ENCODE results near the gene TNMD. TPM values are rescaled to one million over a fixed set of nuclear protein-coding genes. Genes with fewer than 3 reads are reported as not detected.

TNMD gene
- polyA plus RNA-seq, 1 donor (not counting 4 experiments of a cell fraction or from before 2014, with no cell fraction given): not detected

DNA sequence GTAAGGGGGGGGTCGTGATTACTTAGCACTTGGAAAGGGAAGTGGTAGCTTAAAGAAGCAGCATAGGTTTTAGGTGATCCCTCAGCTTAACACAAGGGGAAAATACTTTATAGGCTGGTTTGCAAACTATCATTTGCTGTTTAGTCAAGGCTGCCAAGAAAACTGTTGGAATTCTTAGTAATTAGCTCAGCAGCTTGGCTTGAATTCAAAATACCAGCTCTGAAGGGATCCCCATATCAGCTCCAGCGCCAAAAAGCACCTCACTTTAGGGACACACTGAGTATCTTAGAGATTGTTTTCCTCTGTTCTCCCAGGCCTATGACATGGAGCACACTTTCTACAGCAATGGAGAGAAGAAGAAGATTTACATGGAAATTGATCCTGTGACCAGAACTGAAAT lies 8.8 kb downstream of the TNMD start:
- Histone ChIP-seq H3K36me3 (ENCODE audit: control insufficient read depth in 2 of 2, extremely low read depth in 1 of 2, insufficient read depth in 2 of 2, low read length in 2 of 2) (no peaks in the 10 kb centered on the region), H2AFZ (ENCODE audit: control insufficient read depth, low read length) (no peak overlapping the region), H3K9me1 (ENCODE audit: control insufficient read depth, extremely low read depth, insufficient read depth, low read length) (no peaks in the 10 kb centered on the region), H3K9ac (ENCODE audit: control insufficient read depth, extremely low read depth, insufficient read depth, low read length) (no peak overlapping the region), H4K20me1 (ENCODE audit: control insufficient read depth, extremely low read depth, insufficient read depth, low read length) (no peaks in the 10 kb centered on the region), H3K9me3 (ENCODE audit: control insufficient read depth, low read depth, low read length) (no peaks in the 10 kb centered on the region), H3K27me3 (ENCODE audit: control insufficient read depth, extremely low read depth, insufficient read depth, low read length) (peaks cover 7% of the 10 kb centered on the region), H3K27ac (ENCODE audit: control insufficient read depth, insufficient read depth, low read length) (no peak overlapping the region), H3K79me2 (ENCODE audit: control insufficient read depth, insufficient read depth, low read length) (no peaks in the 10 kb centered on the region), H3K4me1 (ENCODE audit: control insufficient read depth, extremely low read depth, insufficient read depth, low read length) (no peaks in the 10 kb centered on the region), H3K4me3 (ENCODE audit: control insufficient read depth in 2 of 3, extremely low read depth in 1 of 3, insufficient read depth in 2 of 3, low read depth in 1 of 3, low read length in 3 of 3) (no peak overlapping the region), H3K4me2 (ENCODE audit: control insufficient read depth, extremely low read depth, insufficient read depth, low read depth, low read length) (no peak overlapping the region)
- DNase-seq (ENCODE audit: low read depth, low spot score): no peak
- dilution Hi-C loops (cut with MboI; ENCODE audit: extremely low pct_ligation_motif_present, low sequenced_read_pairs): no loop called here
- TF ChIP-seq, protein P1, sequence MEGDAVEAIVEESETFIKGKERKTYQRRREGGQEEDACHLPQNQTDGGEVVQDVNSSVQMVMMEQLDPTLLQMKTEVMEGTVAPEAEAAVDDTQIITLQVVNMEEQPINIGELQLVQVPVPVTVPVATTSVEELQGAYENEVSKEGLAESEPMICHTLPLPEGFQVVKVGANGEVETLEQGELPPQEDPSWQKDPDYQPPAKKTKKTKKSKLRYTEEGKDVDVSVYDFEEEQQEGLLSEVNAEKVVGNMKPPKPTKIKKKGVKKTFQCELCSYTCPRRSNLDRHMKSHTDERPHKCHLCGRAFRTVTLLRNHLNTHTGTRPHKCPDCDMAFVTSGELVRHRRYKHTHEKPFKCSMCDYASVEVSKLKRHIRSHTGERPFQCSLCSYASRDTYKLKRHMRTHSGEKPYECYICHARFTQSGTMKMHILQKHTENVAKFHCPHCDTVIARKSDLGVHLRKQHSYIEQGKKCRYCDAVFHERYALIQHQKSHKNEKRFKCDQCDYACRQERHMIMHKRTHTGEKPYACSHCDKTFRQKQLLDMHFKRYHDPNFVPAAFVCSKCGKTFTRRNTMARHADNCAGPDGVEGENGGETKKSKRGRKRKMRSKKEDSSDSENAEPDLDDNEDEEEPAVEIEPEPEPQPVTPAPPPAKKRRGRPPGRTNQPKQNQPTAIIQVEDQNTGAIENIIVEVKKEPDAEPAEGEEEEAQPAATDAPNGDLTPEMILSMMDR (optimal IDR thresholded peaks at IDR 0.05 in 1 of 3, IDR thresholded peaks at IDR 0.05 in 1 of 3, conservative IDR thresholded peaks at IDR 0.05 in 1 of 3; ENCODE audit: extremely low read depth in 1 of 3, insufficient read depth in 2 of 3, low read length in 3 of 3): no peak
- no peak for TF ChIP-seq EZH2 (IDR thresholded peaks at IDR 0.05; ENCODE audit: low read length)
- no peak for FAIRE-seq

DNA sequence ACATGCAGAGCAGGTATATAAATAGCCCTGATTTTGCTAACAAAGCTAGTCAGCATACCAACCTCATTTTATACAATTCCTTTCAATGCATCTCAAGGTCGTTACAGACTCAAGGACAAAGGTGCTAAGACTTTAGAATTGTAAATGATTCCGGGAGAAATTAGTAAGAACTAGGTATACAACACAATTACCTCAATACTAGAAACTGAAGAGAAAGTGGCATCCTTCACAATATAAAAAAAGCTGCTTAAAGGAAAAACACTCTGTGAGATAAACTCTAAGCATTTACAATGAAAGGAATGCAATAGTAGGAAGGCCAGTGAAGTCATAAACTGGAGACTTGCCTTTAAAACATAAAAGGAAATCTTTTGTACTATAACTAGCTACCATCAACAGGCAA lies 11.9 kb downstream of the TNMD start:
- Histone ChIP-seq H3K36me3 (ENCODE audit: control insufficient read depth in 2 of 2, extremely low read depth in 1 of 2, insufficient read depth in 2 of 2, low read length in 2 of 2) (no peaks in the 10 kb centered on the region), H4K20me1 (ENCODE audit: control insufficient read depth, extremely low read depth, insufficient read depth, low read length) (no peaks in the 10 kb centered on the region), H2AFZ (ENCODE audit: control insufficient read depth, low read length) (no peak overlapping the region), H3K9me1 (ENCODE audit: control insufficient read depth, extremely low read depth, insufficient read depth, low read length) (no peaks in the 10 kb centered on the region), H3K27ac (ENCODE audit: control insufficient read depth, insufficient read depth, low read length) (no peak overlapping the region), H3K9me3 (ENCODE audit: control insufficient read depth, low read depth, low read length) (no peaks in the 10 kb centered on the region), H3K4me3 (ENCODE audit: control insufficient read depth in 2 of 3, extremely low read depth in 1 of 3, insufficient read depth in 2 of 3, low read depth in 1 of 3, low read length in 3 of 3) (no peak overlapping the region), H3K27me3 (ENCODE audit: control insufficient read depth, extremely low read depth, insufficient read depth, low read length) (peaks cover 4% of the 10 kb centered on the region), H3K4me2 (ENCODE audit: control insufficient read depth, extremely low read depth, insufficient read depth, low read depth, low read length) (no peak overlapping the region), H3K79me2 (ENCODE audit: control insufficient read depth, insufficient read depth, low read length) (no peaks in the 10 kb centered on the region), H3K4me1 (ENCODE audit: control insufficient read depth, extremely low read depth, insufficient read depth, low read length) (no peaks in the 10 kb centered on the region), H3K9ac (ENCODE audit: control insufficient read depth, extremely low read depth, insufficient read depth, low read length) (no peak overlapping the region)
- dilution Hi-C loops (cut with MboI; ENCODE audit: extremely low pct_ligation_motif_present, low sequenced_read_pairs): no loop called here
- FAIRE-seq (no peak), DNase-seq (ENCODE audit: low read depth, low spot score) (no peak)
- TF ChIP-seq, protein P1 (optimal IDR thresholded peaks at IDR 0.05 in 1 of 3, IDR thresholded peaks at IDR 0.05 in 1 of 3, conservative IDR thresholded peaks at IDR 0.05 in 1 of 3; ENCODE audit: extremely low read depth in 1 of 3, insufficient read depth in 2 of 3, low read length in 3 of 3): no peak
- no peak for TF ChIP-seq EZH2 (IDR thresholded peaks at IDR 0.05; ENCODE audit: low read length)
